Esophagus muscularis mucosa (tissue), 4 donors: Measurements from ENCODE around the gene COL8A2. TPM values are rescaled to one million over a fixed set of nuclear protein-coding genes. Genes with fewer than 3 reads are reported as not detected.

Experiments
- DNase-seq: peaks from one replicate; pipeline ENCODE4 v3.0.0-alpha.2; 2017; ENCODE audit errors: extremely low spot score
- H3K27ac ChIP-seq, 4 donors: fragments of 200-600 bp; sonication (generic); replicated peaks in 1 of 4; 1 replicate in 3 of 4; 2 replicates in 1 of 4; pipeline ENCODE4 v1.5.1; 2016 to 2019; ENCODE audit warnings: mild to moderate bottlenecking in 1 of 4
- H3K27me3 ChIP-seq, 4 donors: fragments of 200-600 bp; sonication (generic); one replicate each; pipeline versions ENCODE4 v1.5.1 to v1.6.0; 2016 to 2019
- H3K36me3 ChIP-seq, 4 donors: fragments of 200-600 bp; sonication (generic); one replicate each; pipeline ENCODE4 v1.5.1; 2016 to 2019
- H3K4me1 ChIP-seq, 4 donors: fragments of 200-600 bp; sonication (generic); one replicate each; pipeline ENCODE4 v1.5.1; 2016 to 2019
- H3K4me3 ChIP-seq, 4 donors: fragments of 200-600 bp; sonication (generic); 1 replicate in 2 of 4; 2 replicates in 2 of 4; pipeline ENCODE4 v1.5.1; 2016 to 2019; ENCODE audit warnings: mild to moderate bottlenecking in 4 of 4, moderate library complexity in 1 of 4
- H3K9me3 ChIP-seq, 4 donors: fragments of 200-600 bp; sonication (generic); 1 replicate in 3 of 4; 2 replicates in 1 of 4; pipeline ENCODE4 v1.5.1; 2016 to 2019
- EP300 ChIP-seq: sonication (generic); formaldehyde crosslinking; IDR thresholded peaks from one replicate; pipeline ENCODE4 v1.6.1; 2017; ENCODE audit warnings: antibody characterized with exemption
- POLR2A ChIP-seq: fragments of 450-650 bp; IDR thresholded peaks from one replicate; pipeline ENCODE4 v1.6.1; 2017; ENCODE audit warnings: antibody characterized with exemption, moderate library complexity, mild to moderate bottlenecking, low read depth
- POLR2AphosphoS5 ChIP-seq, 2 donors: sonication (generic); formaldehyde crosslinking; IDR thresholded peaks; one replicate each; pipeline ENCODE4 v1.6.1; 2017; ENCODE audit warnings: antibody characterized with exemption in 2 of 2
- WGBS: methylation state at CpG from one replicate; pipeline ENCODE4 v1.1.5; 2018; 5-methylcytosine and 5-hydroxymethylcytosine counted together
- intact Hi-C: fragments of 100-400 bp; cut with DNase I; formaldehyde crosslinking; loops from one replicate; pipeline ENCODE4 v1.15.1; 2023
- total RNA-seq, 4 donors: library from RNA; depleted of rRNA; stranded (reverse); fragments of >200 nt; gene quantifications; one replicate each; pipeline versions ENCODE4 v1.1.0 to v1.2.1, GENCODE V29; 2016
- TF ChIP-seq, protein P1 (sequence below), 3 experiments: fragments of 200-600 bp in 2 of 3; fragments of 450-650 bp in 1 of 3; sonication (generic) in 2 of 3; IDR thresholded peaks; one replicate each; pipeline ENCODE4 v1.5.1; 2017 to 2019; ENCODE audit warnings: antibody characterized with exemption in 3 of 3, mild to moderate bottlenecking in 2 of 3, moderate library complexity in 1 of 3

Gene COL8A2
- total RNA-seq, 4 donors from 2014 or later, result 20.7 to 57.4 (median 34.7) TPM

- no peak for DNase-seq
- H3K4me3 ChIP-seq, result no peak overlapping the region
- 87% methylated on average over 17 of the region's 17 CpGs for WGBS
Observed at GRCh38 chr1:36092166-36092797, 32.7 kb downstream of the COL8A2 start.

GRCh38 chr1:36091698-36092097 is 33.3 kb downstream of the COL8A2 start:
- H3K4me1 ChIP-seq, result peaks cover 19 to 65% (median 60%) of the 10 kb centered on the region in 4 donors
- no peak for DNase-seq
- intact Hi-C loops, result no loop called here
- WGBS, result 86% methylated on average over 11 of the region's 13 CpGs
- no peak overlapping the region for H3K4me3 ChIP-seq
- no peak overlapping the region for H3K27ac ChIP-seq
- peaks cover 28 to 61% (median 58%) of the 10 kb centered on the region in 4 donors for H3K36me3 ChIP-seq
- TF ChIP-seq EP300, result no peak
- TF ChIP-seq, protein P1, sequence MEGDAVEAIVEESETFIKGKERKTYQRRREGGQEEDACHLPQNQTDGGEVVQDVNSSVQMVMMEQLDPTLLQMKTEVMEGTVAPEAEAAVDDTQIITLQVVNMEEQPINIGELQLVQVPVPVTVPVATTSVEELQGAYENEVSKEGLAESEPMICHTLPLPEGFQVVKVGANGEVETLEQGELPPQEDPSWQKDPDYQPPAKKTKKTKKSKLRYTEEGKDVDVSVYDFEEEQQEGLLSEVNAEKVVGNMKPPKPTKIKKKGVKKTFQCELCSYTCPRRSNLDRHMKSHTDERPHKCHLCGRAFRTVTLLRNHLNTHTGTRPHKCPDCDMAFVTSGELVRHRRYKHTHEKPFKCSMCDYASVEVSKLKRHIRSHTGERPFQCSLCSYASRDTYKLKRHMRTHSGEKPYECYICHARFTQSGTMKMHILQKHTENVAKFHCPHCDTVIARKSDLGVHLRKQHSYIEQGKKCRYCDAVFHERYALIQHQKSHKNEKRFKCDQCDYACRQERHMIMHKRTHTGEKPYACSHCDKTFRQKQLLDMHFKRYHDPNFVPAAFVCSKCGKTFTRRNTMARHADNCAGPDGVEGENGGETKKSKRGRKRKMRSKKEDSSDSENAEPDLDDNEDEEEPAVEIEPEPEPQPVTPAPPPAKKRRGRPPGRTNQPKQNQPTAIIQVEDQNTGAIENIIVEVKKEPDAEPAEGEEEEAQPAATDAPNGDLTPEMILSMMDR (IDR thresholded peaks at IDR 0.05), result no peak
- no peaks in the 10 kb centered on the region for H3K9me3 ChIP-seq
- H3K27me3 ChIP-seq, result peaks cover 0 to 2% (median 0%) of the 10 kb centered on the region in 4 donors

More at GRCh38 chr1:36092166-36092797, 32.7 kb downstream of the COL8A2 start:
- Histone ChIP-seq H3K4me1 (peaks cover 19 to 68% (median 60%) of the 10 kb centered on the region in 4 donors), H3K36me3 (peaks cover 28 to 61% (median 60%) of the 10 kb centered on the region in 4 donors), H3K27ac (no peak overlapping the region), H3K9me3 (no peaks in the 10 kb centered on the region), H3K27me3 (no peaks in the 10 kb centered on the region)
- TF ChIP-seq EP300 (no peak), POLR2A (no peak), POLR2AphosphoS5 (IDR thresholded peaks at IDR 0.05) (no peak)
- TF ChIP-seq, protein P1 (IDR thresholded peaks at IDR 0.05), result no peak
- intact Hi-C loops, result no loop called here

DNA sequence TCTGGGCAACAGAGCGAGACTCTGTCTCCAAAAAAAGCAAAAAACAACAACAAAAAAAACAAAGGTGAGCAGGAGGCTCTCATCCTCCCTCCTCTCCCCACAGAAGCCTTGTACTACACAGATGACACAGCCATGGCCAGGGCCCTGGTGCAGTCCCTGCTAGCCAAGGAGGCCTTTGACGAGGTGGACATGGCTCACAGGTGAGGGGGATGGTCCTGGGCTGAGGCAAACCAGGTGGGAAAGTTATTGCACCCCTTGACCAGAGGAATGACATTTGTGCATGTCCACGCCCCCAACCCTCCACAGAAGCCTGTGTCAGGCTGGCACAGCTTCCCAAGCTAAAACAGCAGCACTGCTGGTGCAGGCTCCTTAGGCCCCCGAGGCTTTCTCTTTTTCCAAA is 33.9 kb downstream of the COL8A2 start:
- peaks cover 0 to 8% (median 0%) of the 10 kb centered on the region in 4 donors for H3K27me3 ChIP-seq
- TF ChIP-seq POLR2AphosphoS5 (IDR thresholded peaks at IDR 0.05), result no peak
- TF ChIP-seq, protein P1 (IDR thresholded peaks at IDR 0.05), result no peak
- TF ChIP-seq EP300, result no peak
- TF ChIP-seq POLR2A, result no peak
- intact Hi-C loops, result no loop called here
- WGBS, result 80% methylated on average over 4 of the region's 4 CpGs
- no peaks in the 10 kb centered on the region for H3K9me3 ChIP-seq
- H3K36me3 ChIP-seq, result peaks cover 28 to 61% (median 52%) of the 10 kb centered on the region in 4 donors
- no peak overlapping the region for H3K4me3 ChIP-seq
- H3K27ac ChIP-seq, result no peak overlapping the region
- peaks cover 19 to 63% (median 57%) of the 10 kb centered on the region in 4 donors for H3K4me1 ChIP-seq
- no peak for DNase-seq

GRCh38 chr1:36089393-36090121 is 35.5 kb downstream of the COL8A2 start:
- Histone ChIP-seq H3K9me3 (no peaks in the 10 kb centered on the region), H3K27ac (peak overlapping the region; percentile 86 to 94 (median 90)), H3K36me3 (peaks cover 28 to 46% (median 39%) of the 10 kb centered on the region in 4 donors), H3K4me3 (peak overlapping the region; percentile 64 to 100 (median 88)), H3K4me1 (peaks cover 20 to 58% (median 51%) of the 10 kb centered on the region in 4 donors), H3K27me3 (peaks cover 0 to 20% (median 0%) of the 10 kb centered on the region in 4 donors)
- WGBS, result 7% methylated on average over 31 of the region's 32 CpGs
- intact Hi-C loops, result no loop called here
- no peak for DNase-seq
- TF ChIP-seq POLR2A, result no peak
- TF ChIP-seq, protein P1 (IDR thresholded peaks at IDR 0.05), result no peak
- TF ChIP-seq POLR2AphosphoS5 (IDR thresholded peaks at IDR 0.05), result no peak
- TF ChIP-seq EP300, result no peak
